ENCODE measurements around the gene TAPBPL.

- TF ChIP-seq, protein P1, sequence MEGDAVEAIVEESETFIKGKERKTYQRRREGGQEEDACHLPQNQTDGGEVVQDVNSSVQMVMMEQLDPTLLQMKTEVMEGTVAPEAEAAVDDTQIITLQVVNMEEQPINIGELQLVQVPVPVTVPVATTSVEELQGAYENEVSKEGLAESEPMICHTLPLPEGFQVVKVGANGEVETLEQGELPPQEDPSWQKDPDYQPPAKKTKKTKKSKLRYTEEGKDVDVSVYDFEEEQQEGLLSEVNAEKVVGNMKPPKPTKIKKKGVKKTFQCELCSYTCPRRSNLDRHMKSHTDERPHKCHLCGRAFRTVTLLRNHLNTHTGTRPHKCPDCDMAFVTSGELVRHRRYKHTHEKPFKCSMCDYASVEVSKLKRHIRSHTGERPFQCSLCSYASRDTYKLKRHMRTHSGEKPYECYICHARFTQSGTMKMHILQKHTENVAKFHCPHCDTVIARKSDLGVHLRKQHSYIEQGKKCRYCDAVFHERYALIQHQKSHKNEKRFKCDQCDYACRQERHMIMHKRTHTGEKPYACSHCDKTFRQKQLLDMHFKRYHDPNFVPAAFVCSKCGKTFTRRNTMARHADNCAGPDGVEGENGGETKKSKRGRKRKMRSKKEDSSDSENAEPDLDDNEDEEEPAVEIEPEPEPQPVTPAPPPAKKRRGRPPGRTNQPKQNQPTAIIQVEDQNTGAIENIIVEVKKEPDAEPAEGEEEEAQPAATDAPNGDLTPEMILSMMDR (optimal IDR thresholded peaks at IDR 0.05 in 1 of 3, IDR thresholded peaks at IDR 0.05 in 1 of 3, conservative IDR thresholded peaks at IDR 0.05 in 1 of 3; ENCODE audit: extremely low read depth in 1 of 3, insufficient read depth in 2 of 3, low read length in 3 of 3): no peak
- no peak for TF ChIP-seq EZH2 (IDR thresholded peaks at IDR 0.05; ENCODE audit: low read length)
Observed at GRCh38 chr12:6508087-6508486, 56.2 kb downstream of the TAPBPL start.
